Endothelial cell of umbilical vein (primary cell): Measurements from ENCODE around the gene CNTLN. TPM values are rescaled to one million over a fixed set of nuclear protein-coding genes. Genes with fewer than 3 reads are reported as not detected.
"Not testable (repeated sequence)": the region's sequence is repeated elsewhere in the genome, so short reads cannot be mapped to it uniquely, and the experiment has no call there.

Source experiments
- BruUV-seq: library from RNA; stranded (reverse); fragments of 400-500 nt; replicated peaks from 2 replicates; lab custom pipeline; 2021; lab: Mats Ljungman, UMichigan
- CTCF ChIA-PET: fragments of 300-600, 350-600 bp; sonication (Branson Sonifier 250); formaldehyde crosslinking; loops from one replicate; lab custom pipeline; 2021; ENCODE audit warnings: antibody characterized with exemption, inconsistent platforms; lab: Charles Lee
- POLR2A ChIA-PET: fragments of 300-600, 350-600 bp; sonication (Branson Sonifier 250); formaldehyde crosslinking; loops from one replicate; lab custom pipeline; 2021; ENCODE audit warnings: antibody characterized with exemption, inconsistent platforms; lab: Charles Lee
- DNase-seq: peaks from one replicate; pipeline ENCODE4 v3.0.0-alpha.2; 2011; ENCODE audit warnings: low read depth, low spot score
- FAIRE-seq: peaks from 2 replicates; lab custom pipeline; 2011; peaks lifted over from hg19 to GRCh38; lab: Jason Lieb, UNC
- H2AFZ ChIP-seq: 2 replicates; pipeline ENCODE4 v1.6.0; 2012; ENCODE audit warnings: low read depth, low read length, control low read depth, inconsistent platforms
- H3K27ac ChIP-seq: 2 replicates; pipeline ENCODE4 v1.5.1; 2011; ENCODE audit warnings: low read depth, mild to moderate bottlenecking, control low read depth, low read length, moderate library complexity; ENCODE audit not compliant: insufficient read depth
- H3K27me3 ChIP-seq, 2 experiments: 2 replicates each; pipeline versions ENCODE4 v1.6.0 to v1.6.1; 2011; ENCODE audit warnings: low read length in 2 of 2, mixed read lengths in 1 of 2; ENCODE audit not compliant: control insufficient read depth in 2 of 2, insufficient read depth in 2 of 2
- H3K36me3 ChIP-seq, 2 experiments: 2 replicates in 1 of 2; 3 replicates in 1 of 2; pipeline ENCODE4 v1.5.1; 2011; ENCODE audit warnings: low read length in 2 of 2, mild to moderate bottlenecking in 1 of 2, moderate library complexity in 1 of 2; ENCODE audit not compliant: control insufficient read depth in 2 of 2, insufficient read depth in 2 of 2; ENCODE audit errors: extremely low read depth in 1 of 2
- H3K4me1 ChIP-seq: 3 replicates; pipeline ENCODE4 v1.5.1; 2011; ENCODE audit warnings: mild to moderate bottlenecking, low read length; ENCODE audit not compliant: control insufficient read depth, insufficient read depth; ENCODE audit errors: extremely low read depth
- H3K4me2 ChIP-seq: 2 replicates; pipeline ENCODE4 v1.6.1; 2011; ENCODE audit warnings: low read length, control low read depth, mixed read lengths; ENCODE audit not compliant: insufficient read depth
- H3K4me3 ChIP-seq, 3 experiments: fragments of 200-600 bp in 1 of 3; sonication (generic), shearing (Covaris generic) in 1 of 3; replicated peaks in 1 of 3; 2 replicates each; pipeline ENCODE4 v1.5.1; 2011 to 2016; ENCODE audit warnings: control low read depth in 3 of 3, low read length in 3 of 3, mild to moderate bottlenecking in 2 of 3, inconsistent platforms in 1 of 3, low read depth in 1 of 3, moderate library complexity in 1 of 3; ENCODE audit not compliant: insufficient read depth in 1 of 3
- H3K79me2 ChIP-seq: 2 replicates; pipeline ENCODE4 v1.6.0; 2012; ENCODE audit warnings: low read length, inconsistent platforms; ENCODE audit not compliant: control insufficient read depth, insufficient read depth
- H3K9ac ChIP-seq: replicated peaks from 2 replicates; pipeline ENCODE3; 2011; ENCODE audit warnings: low read length, control low read depth; ENCODE audit not compliant: insufficient read depth; ENCODE audit errors: extremely low read depth
- H3K9me1 ChIP-seq: replicated peaks from 3 replicates; pipeline ENCODE4 v1.6.0; 2011; ENCODE audit warnings: mild to moderate bottlenecking, low read length; ENCODE audit not compliant: control insufficient read depth, insufficient read depth; ENCODE audit errors: extremely low read depth
- H3K9me3 ChIP-seq: replicated peaks from 2 replicates; pipeline ENCODE4 v1.5.1; 2012; ENCODE audit warnings: low read length, inconsistent platforms; ENCODE audit not compliant: control insufficient read depth, insufficient read depth
- H4K20me1 ChIP-seq: replicated peaks from 2 replicates; pipeline ENCODE3; 2011; ENCODE audit warnings: mild to moderate bottlenecking, low read length; ENCODE audit not compliant: control insufficient read depth, insufficient read depth; ENCODE audit errors: extremely low read depth
- CTCF ChIP-seq, 2 donors: IDR thresholded peaks; 1 replicate in 1 of 2; 2 replicates in 1 of 2; pipeline ENCODE4 v1.5.1; 2011; ENCODE audit warnings: low read length in 2 of 2, mild to moderate bottlenecking in 2 of 2, moderate library complexity in 2 of 2, control low read depth in 1 of 2, inconsistent platforms in 1 of 2, low read depth in 1 of 2; ENCODE audit not compliant: insufficient read depth in 1 of 2; ENCODE audit errors: extremely low read depth in 1 of 2
- EZH2 ChIP-seq: IDR thresholded peaks from 2 replicates; pipeline ENCODE4 v1.6.1; 2012; ENCODE audit warnings: borderline replicate concordance, low read depth, mild to moderate bottlenecking, moderate library complexity, low read length, inconsistent platforms; ENCODE audit not compliant: severe bottlenecking
- FOS ChIP-seq: IDR thresholded peaks from 2 replicates; pipeline ENCODE4 v1.6.1; 2011; ENCODE audit warnings: mild to moderate bottlenecking, low read length, moderate library complexity, borderline replicate concordance; ENCODE audit not compliant: insufficient read depth
- GATA2 ChIP-seq: IDR thresholded peaks from 2 replicates; pipeline ENCODE4 v1.7.0; 2011; ENCODE audit warnings: low read depth, mild to moderate bottlenecking, moderate library complexity, mixed read lengths, low read length; ENCODE audit not compliant: insufficient read length, insufficient read depth
- JUN ChIP-seq: IDR thresholded peaks from 2 replicates; pipeline ENCODE4 v1.6.1; 2011; ENCODE audit warnings: borderline replicate concordance, low read depth; ENCODE audit not compliant: insufficient read length, insufficient read depth
- MYC ChIP-seq: IDR thresholded peaks from one replicate; pipeline ENCODE4 v1.6.1; 2011; ENCODE audit warnings: mild to moderate bottlenecking, low read depth, low read length
- POLR2A ChIP-seq: IDR thresholded peaks from 2 replicates; pipeline ENCODE4 v1.6.1; 2012; ENCODE audit warnings: low read depth, mild to moderate bottlenecking, control low read depth, low read length
- POLR2AphosphoS5 ChIP-seq: IDR thresholded peaks from 2 replicates; pipeline ENCODE4 v1.6.1; 2012; ENCODE audit warnings: low read depth, mild to moderate bottlenecking, control low read depth, low read length, moderate library complexity; ENCODE audit not compliant: insufficient read depth
- dilution Hi-C: fragments of 300-500 bp; cut with MboI; formaldehyde crosslinking; loops from one replicate; pipeline ENCODE4 v1.15.0; 2019; ENCODE audit warnings: low sequenced_read_pairs; ENCODE audit not compliant: extremely low pct_ligation_motif_present
- intact Hi-C: fragments of 100-400 bp; cut with micrococcal nuclease; formaldehyde crosslinking; loops from one replicate; pipeline ENCODE4 v1.10.0; 2022
- polyA plus RNA-seq, 4 experiments: library from polyadenylated mRNA; depleted of rRNA in 3 of 4; stranded (reverse) in 3 of 4; unstranded in 1 of 4; fragments of >200 nt; gene quantifications; 2 replicates each; pipeline versions ENCODE4 v1.2.1 to v1.2.3, GENCODE V29; 2011 to 2012; ENCODE audit warnings: missing spikeins in 1 of 4
- total RNA-seq: library from RNA; stranded (reverse); gene quantifications from 2 replicates; pipeline ENCODE4 v1.2.3, GENCODE V29; 2021
- TF ChIP-seq, protein P1 (sequence below): IDR thresholded peaks from 2 replicates; pipeline ENCODE4 v1.6.1; 2011; ENCODE audit not compliant: insufficient read depth, insufficient read length

Gene CNTLN
- total and polyA plus RNA-seq, 2 donors (not counting 3 experiments of a cell fraction or from before 2014, with no cell fraction given) = 3.5 to 15.8 TPM

DNA sequence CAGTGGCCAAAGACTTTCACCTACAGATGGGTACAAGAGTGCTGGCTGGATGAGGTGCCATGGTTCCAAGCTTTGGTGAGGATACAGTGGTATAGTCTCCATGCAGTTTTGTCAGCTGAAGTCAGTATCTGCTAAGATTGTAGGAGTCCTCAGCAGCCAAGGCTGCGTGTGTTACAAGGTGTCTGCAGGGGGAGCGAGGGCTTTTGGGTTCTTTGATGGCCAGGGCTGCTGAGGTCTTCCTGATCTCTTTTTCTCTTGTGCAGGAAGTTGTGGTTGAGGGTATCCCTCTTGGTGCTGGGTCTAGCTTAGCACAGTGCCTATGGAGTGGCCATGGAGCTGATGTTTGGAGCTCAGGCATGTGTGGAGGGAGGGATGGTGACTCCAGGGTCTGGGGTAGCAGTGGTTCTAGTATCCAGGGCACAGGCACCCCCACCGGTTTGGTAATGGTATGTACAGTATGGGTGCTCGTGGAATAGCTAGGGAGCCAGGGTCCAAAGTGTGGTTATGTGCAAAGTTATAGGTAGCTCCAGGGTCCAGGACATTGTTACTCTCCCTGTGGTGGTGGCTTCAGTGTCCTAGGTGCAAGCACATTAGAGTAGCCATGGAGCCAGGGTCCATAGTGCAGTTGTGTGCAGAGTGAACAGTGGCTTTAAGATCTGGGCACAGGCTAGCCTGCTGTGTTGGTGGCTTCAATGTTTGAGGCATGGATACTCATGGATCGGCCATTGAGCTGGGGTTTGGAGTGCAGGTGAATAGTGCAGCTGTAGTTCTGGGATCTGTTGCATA, 36.7 kb downstream of the CNTLN start:
- no peak for FAIRE-seq
- Histone ChIP-seq H3K9ac (no peak overlapping the region), H2AFZ (no peak overlapping the region), H4K20me1 (no peaks in the 10 kb centered on the region), H3K9me1 (no peaks in the 10 kb centered on the region), H3K27ac (no peak overlapping the region), H3K4me3 (no peak overlapping the region), H3K4me1 (no peaks in the 10 kb centered on the region), H3K27me3 (no peaks in the 10 kb centered on the region), H3K4me2 (no peak overlapping the region), H3K36me3 (no peaks in the 10 kb centered on the region), H3K9me3 (no peaks in the 10 kb centered on the region), H3K79me2 (peaks cover 32% of the 10 kb centered on the region)
- ChIA-PET POLR2A (interaction anchor here (0.5 kb wide), 1 partner anchor 1991 kb away, joined by 3 read pairs; no protein-coding TSS in a partner anchor), CTCF (interaction anchor here (1.5 to 1.7 kb wide), 2 partner anchors 10 to 13 kb away, joined by 3 to 4 read pairs; no protein-coding TSS in a partner anchor)
- TF ChIP-seq EZH2 (no peak), POLR2A (no peak), JUN (no peak), CTCF (IDR thresholded peaks at IDR 0.05; ENCODE audit: extremely low read depth in 1 of 2, insufficient read depth in 1 of 2, low read depth in 1 of 2, low read length in 2 of 2) (no peak), GATA2 (no peak), MYC (no peak), POLR2AphosphoS5 (no peak), FOS (no peak)
- TF ChIP-seq, protein P1, sequence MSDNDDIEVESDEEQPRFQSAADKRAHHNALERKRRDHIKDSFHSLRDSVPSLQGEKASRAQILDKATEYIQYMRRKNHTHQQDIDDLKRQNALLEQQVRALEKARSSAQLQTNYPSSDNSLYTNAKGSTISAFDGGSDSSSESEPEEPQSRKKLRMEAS = no peak
- no TSS peak for BruUV-seq
- no peak for DNase-seq
- dilution Hi-C loops = no loop called here
- intact Hi-C loops = no loop called here

GRCh38 chr9:17177496-17177895, 42.7 kb downstream of the CNTLN start:
- H3K4me2 ChIP-seq, H3K4me3 ChIP-seq, H3K9me3 ChIP-seq, H3K4me1 ChIP-seq, H3K9ac ChIP-seq, H3K27ac ChIP-seq, FAIRE-seq, H2AFZ ChIP-seq, CTCF ChIA-PET, intact Hi-C loops, DNase-seq, H4K20me1 ChIP-seq, H3K36me3 ChIP-seq, BruUV-seq, POLR2A ChIA-PET, H3K27me3 ChIP-seq, dilution Hi-C loops, H3K9me1 ChIP-seq: not testable (repeated sequence)
- H3K79me2 ChIP-seq = peaks cover 28% of the 10 kb centered on the region
